Left ventricle myocardium inferior (tissue), 1 donor: ENCODE results near the gene VPS37D. TPM values are rescaled to one million over a fixed set of nuclear protein-coding genes. Genes with fewer than 3 reads are reported as not detected.

Source experiments
- DNase-seq: peaks from one replicate; pipeline ENCODE4 v3.0.0-alpha.2; 2020
- H3K27ac ChIP-seq: fragments of 200-600 bp; replicated peaks from 2 replicates; pipeline ENCODE4 v1.8.0; 2021
- H3K27me3 ChIP-seq: fragments of 200-600 bp; 2 replicates; pipeline ENCODE4 v1.8.0; 2021; ENCODE audit warnings: low read depth
- H3K36me3 ChIP-seq: fragments of 200-600 bp; 2 replicates; pipeline ENCODE4 v1.8.0; 2021
- H3K4me1 ChIP-seq: fragments of 200-600 bp; 2 replicates; pipeline ENCODE4 v1.8.0; 2021
- H3K4me3 ChIP-seq: fragments of 200-600 bp; 2 replicates; pipeline ENCODE4 v1.8.0; 2021; ENCODE audit warnings: mild to moderate bottlenecking, moderate library complexity
- H3K9me3 ChIP-seq: fragments of 200-600 bp; replicated peaks from 2 replicates; pipeline ENCODE4 v1.8.0; 2021
- CTCF ChIP-seq: fragments of 200-600 bp; IDR thresholded peaks from 2 replicates; pipeline ENCODE4 v1.8.0; 2021; ENCODE audit warnings: antibody characterized with exemption, mild to moderate bottlenecking, borderline replicate concordance
- intact Hi-C: fragments of 100-400 bp; cut with micrococcal nuclease; formaldehyde crosslinking; loops from one replicate; pipeline ENCODE4 v1.11.0; 2022
- total RNA-seq: library from RNA; stranded (reverse); fragmentation: NEBNext Ultra II Directional; extraction: Animal tissue kit (Norgen Biotek cat#: 25700); gene quantifications from one replicate; pipeline ENCODE4 v1.2.1, GENCODE V29; 2021
- donor health status: DM: no; HTN: yes; CAD: no; lungs with severe emphysema.

The VPS37D gene
- total RNA-seq, 1 donor from 2014 or later = 3.1 TPM

- peak overlapping the region; percentile 68 for H3K4me3 ChIP-seq
- peak; percentile 48 for DNase-seq
- no peak overlapping the region for H3K27ac ChIP-seq
- H3K9me3 ChIP-seq = no peaks in the 10 kb centered on the region
- no peaks in the 10 kb centered on the region for H3K36me3 ChIP-seq
- TF ChIP-seq CTCF = no peak
- H3K27me3 ChIP-seq = peaks cover 75% of the 10 kb centered on the region
- intact Hi-C loops = no loop called here
- H3K4me1 ChIP-seq = peaks cover 25% of the 10 kb centered on the region
Measured at GRCh38 chr7:73622909-73623797, 44.5 kb upstream of the VPS37D start.

GRCh38 chr7:73623798-73624668 is 43.6 kb upstream of the VPS37D start, which contains the start of gene MLXIPL:
TSS of gene MLXIPL (minus strand) at chr7:73624522. CDS start at chr7:73624492, 30 bp downstream.
- Histone ChIP-seq H3K4me1 (peaks cover 25% of the 10 kb centered on the region), H3K36me3 (no peaks in the 10 kb centered on the region), H3K27me3 (peaks cover 84% of the 10 kb centered on the region), H3K9me3 (no peaks in the 10 kb centered on the region), H3K27ac (no peak within 1 kb of the TSS), H3K4me3 (peak within 1 kb of the TSS; percentile 68)
- TF ChIP-seq CTCF = no peak
- intact Hi-C loops = no loop called here
- DNase-seq = peak; percentile 70

- peaks cover 90% of the 10 kb centered on the region for H3K27me3 ChIP-seq
Measured at GRCh38 chr7:73624669-73625001, 43.0 kb upstream of the VPS37D start.

GRCh38 chr7:73625276-73625675 is 42.4 kb upstream of the VPS37D start:
- Histone ChIP-seq H3K36me3 (no peaks in the 10 kb centered on the region), H3K27me3 (peaks cover 96% of the 10 kb centered on the region), H3K4me3 (no peak overlapping the region), H3K4me1 (peaks cover 25% of the 10 kb centered on the region), H3K9me3 (no peaks in the 10 kb centered on the region), H3K27ac (no peak overlapping the region)
- TF ChIP-seq CTCF = no peak
- intact Hi-C loops = no loop called here
- no peak for DNase-seq

More at GRCh38 chr7:73624669-73625001, 43.0 kb upstream of the VPS37D start:
- no peak for DNase-seq
- Histone ChIP-seq H3K4me3 (peak overlapping the region; percentile 68), H3K36me3 (no peaks in the 10 kb centered on the region), H3K9me3 (no peaks in the 10 kb centered on the region), H3K4me1 (peaks cover 25% of the 10 kb centered on the region), H3K27ac (no peak overlapping the region)
- no peak for TF ChIP-seq CTCF
- intact Hi-C loops = no loop called here

GRCh38 chr7:73626814-73627213 is 40.8 kb upstream of the VPS37D start:
- intact Hi-C loops = no loop called here
- H3K27ac ChIP-seq = no peak overlapping the region
- no peak overlapping the region for H3K4me3 ChIP-seq
- H3K4me1 ChIP-seq = peaks cover 25% of the 10 kb centered on the region
- TF ChIP-seq CTCF = no peak
- peaks cover 96% of the 10 kb centered on the region for H3K27me3 ChIP-seq
- H3K36me3 ChIP-seq = no peaks in the 10 kb centered on the region
- no peaks in the 10 kb centered on the region for H3K9me3 ChIP-seq
- no peak for DNase-seq
